ENCODE measurements around the gene ARL5A.
"Not testable (repeated sequence)": the region's sequence is repeated elsewhere in the genome, so short reads cannot be mapped to it uniquely, and the experiment has no call there.

- TF ChIP-seq, protein P1, sequence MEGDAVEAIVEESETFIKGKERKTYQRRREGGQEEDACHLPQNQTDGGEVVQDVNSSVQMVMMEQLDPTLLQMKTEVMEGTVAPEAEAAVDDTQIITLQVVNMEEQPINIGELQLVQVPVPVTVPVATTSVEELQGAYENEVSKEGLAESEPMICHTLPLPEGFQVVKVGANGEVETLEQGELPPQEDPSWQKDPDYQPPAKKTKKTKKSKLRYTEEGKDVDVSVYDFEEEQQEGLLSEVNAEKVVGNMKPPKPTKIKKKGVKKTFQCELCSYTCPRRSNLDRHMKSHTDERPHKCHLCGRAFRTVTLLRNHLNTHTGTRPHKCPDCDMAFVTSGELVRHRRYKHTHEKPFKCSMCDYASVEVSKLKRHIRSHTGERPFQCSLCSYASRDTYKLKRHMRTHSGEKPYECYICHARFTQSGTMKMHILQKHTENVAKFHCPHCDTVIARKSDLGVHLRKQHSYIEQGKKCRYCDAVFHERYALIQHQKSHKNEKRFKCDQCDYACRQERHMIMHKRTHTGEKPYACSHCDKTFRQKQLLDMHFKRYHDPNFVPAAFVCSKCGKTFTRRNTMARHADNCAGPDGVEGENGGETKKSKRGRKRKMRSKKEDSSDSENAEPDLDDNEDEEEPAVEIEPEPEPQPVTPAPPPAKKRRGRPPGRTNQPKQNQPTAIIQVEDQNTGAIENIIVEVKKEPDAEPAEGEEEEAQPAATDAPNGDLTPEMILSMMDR (IDR thresholded peaks at IDR 0.05; ENCODE audit: low read length): not testable (repeated sequence)
- not testable (repeated sequence) for TF ChIP-seq EZH2 (optimal IDR thresholded peaks at IDR 0.05; ENCODE audit: low read depth, low read length); EZH2phosphoT487 (IDR thresholded peaks at IDR 0.05; ENCODE audit: low read length)
These were observed 33.8 kb downstream of the ARL5A start for GRCh38 chr2:151794422-151794821.
